IMR-90 (cell line): ENCODE data around the gene AUH. TPM values are rescaled to one million over a fixed set of nuclear protein-coding genes. Genes with fewer than 3 reads are reported as not detected.

Source experiments
- ATAC-seq: fragments of 200-7000 bp; cut with Tn5 transposase; 2 replicates; pipeline ENCODE4 v1.9.1; 2020; ENCODE audit warnings: low read depth, mild to moderate bottlenecking, moderate library complexity
- BruUV-seq: library from RNA; stranded (reverse); fragments of 400-500 nt; replicated peaks from 2 replicates; lab custom pipeline; 2021; lab: Mats Ljungman, UMichigan
- CTCF ChIA-PET: fragments of 300-600 bp; formaldehyde crosslinking; extraction: SDS; loops from one replicate; lab custom pipeline; 2021; ENCODE audit warnings: antibody characterized with exemption; lab: Yijun Ruan, JAX
- POLR2A ChIA-PET: fragments of 300-600 bp; sonication (Branson Sonifier 250); formaldehyde crosslinking; loops from one replicate; lab custom pipeline; 2022; ENCODE audit warnings: antibody characterized with exemption; ENCODE audit not compliant: unreplicated experiment; lab: Charles Lee
- DNase-seq: peaks from one replicate; pipeline ENCODE4 v3.0.0; 2013
- H2AFZ ChIP-seq: replicated peaks from 2 replicates; pipeline ENCODE3; 2013; ENCODE audit warnings: low read length, mild to moderate bottlenecking; ENCODE audit not compliant: poor library complexity
- H2AK5ac ChIP-seq: 2 replicates; pipeline ENCODE4 v1.6.1; 2013; ENCODE audit warnings: low read depth, low read length, inconsistent platforms
- H2AK9ac ChIP-seq: replicated peaks from 2 replicates; pipeline ENCODE3; 2013; ENCODE audit warnings: mild to moderate bottlenecking, low read depth, low read length, moderate library complexity; ENCODE audit not compliant: poor library complexity
- H2BK120ac ChIP-seq: 2 replicates; pipeline ENCODE4 v1.6.1; 2013; ENCODE audit warnings: low read depth, low read length, inconsistent platforms
- H2BK15ac ChIP-seq: 3 replicates; pipeline ENCODE4 v1.6.1; 2013; ENCODE audit warnings: low read depth, low read length, inconsistent platforms
- H2BK20ac ChIP-seq: 2 replicates; pipeline ENCODE4 v1.6.1; 2013; ENCODE audit warnings: low read depth, mild to moderate bottlenecking, inconsistent platforms, low read length, moderate library complexity
- H2BK5ac ChIP-seq: 2 replicates; pipeline ENCODE4 v1.6.1; 2013; ENCODE audit warnings: mild to moderate bottlenecking, low read depth, low read length, inconsistent platforms; ENCODE audit not compliant: poor library complexity, severe bottlenecking
- H3K14ac ChIP-seq: replicated peaks from 2 replicates; pipeline ENCODE4 v1.6.1; 2013; ENCODE audit warnings: low read depth, low read length, inconsistent platforms
- H3K18ac ChIP-seq: 2 replicates; pipeline ENCODE4 v1.6.1; 2013; ENCODE audit warnings: low read depth, low read length, control low read depth
- H3K23ac ChIP-seq: 2 replicates; pipeline ENCODE4 v1.6.1; 2013; ENCODE audit warnings: low read depth, low read length, inconsistent platforms
- H3K27ac ChIP-seq: 2 replicates; pipeline ENCODE4 v1.5.1; 2013; ENCODE audit warnings: mild to moderate bottlenecking, control low read depth, low read length; ENCODE audit not compliant: insufficient read depth
- H3K27me3 ChIP-seq: 2 replicates; pipeline ENCODE4 v1.6.1; 2013; ENCODE audit warnings: low read length; ENCODE audit not compliant: control insufficient read depth, insufficient read depth
- H3K36me3 ChIP-seq: 2 replicates; pipeline ENCODE4 v1.6.1; 2013; ENCODE audit warnings: low read length, mixed read lengths; ENCODE audit not compliant: control insufficient read depth, insufficient read depth
- H3K4ac ChIP-seq: 2 replicates; pipeline ENCODE4 v1.6.1; 2013; ENCODE audit warnings: low read depth, low read length, inconsistent platforms
- H3K4me1 ChIP-seq: 2 replicates; pipeline ENCODE4 v1.6.1; 2013; ENCODE audit warnings: low read length, mixed read lengths; ENCODE audit not compliant: control insufficient read depth, insufficient read depth
- H3K4me2 ChIP-seq: 2 replicates; pipeline ENCODE4 v1.6.1; 2013; ENCODE audit warnings: low read depth, mild to moderate bottlenecking, control low read depth, low read length, moderate library complexity
- H3K4me3 ChIP-seq: 2 replicates; pipeline ENCODE4 v1.5.1; 2013; ENCODE audit warnings: low read depth, mild to moderate bottlenecking, control low read depth, low read length, moderate library complexity; ENCODE audit not compliant: insufficient read depth
- H3K56ac ChIP-seq: 2 replicates; pipeline ENCODE4 v1.6.1; 2013; ENCODE audit warnings: low read length, inconsistent platforms; ENCODE audit not compliant: insufficient read depth; ENCODE audit errors: extremely low read depth
- H3K79me1 ChIP-seq, 2 experiments: 2 replicates each; pipeline ENCODE4 v1.6.1; 2013; ENCODE audit warnings: low read length in 2 of 2, inconsistent platforms in 1 of 2, low read depth in 1 of 2
- H3K9ac ChIP-seq: 2 replicates; pipeline ENCODE4 v1.6.1; 2013; ENCODE audit warnings: low read depth, low read length, control low read depth
- H3K9me1 ChIP-seq: 2 replicates; pipeline ENCODE4 v1.6.1; 2013; ENCODE audit warnings: low read length, inconsistent platforms; ENCODE audit not compliant: insufficient read depth
- H3K9me3 ChIP-seq: 2 replicates; pipeline ENCODE4 v1.6.1; 2013; ENCODE audit warnings: low read length; ENCODE audit not compliant: control insufficient read depth, insufficient read depth
- H4K20me1 ChIP-seq: 2 replicates; pipeline ENCODE4 v1.6.1; 2013; ENCODE audit warnings: low read length, inconsistent platforms; ENCODE audit not compliant: insufficient read depth
- H4K5ac ChIP-seq: 2 replicates; pipeline ENCODE4 v1.6.1; 2013; ENCODE audit warnings: mild to moderate bottlenecking, low read depth, low read length, control low read depth
- H4K8ac ChIP-seq, 2 experiments: 2 replicates each; pipeline ENCODE4 v1.6.1; 2013; ENCODE audit warnings: low read depth in 2 of 2, low read length in 2 of 2, control low read depth in 1 of 2, inconsistent platforms in 1 of 2
- H4K91ac ChIP-seq: 2 replicates; pipeline ENCODE4 v1.6.1; 2013; ENCODE audit warnings: low read depth, low read length, inconsistent platforms; ENCODE audit not compliant: insufficient read depth
- BHLHE40 ChIP-seq: fragments of 150-350 bp; IDR thresholded peaks from 2 replicates; pipeline ENCODE4 v1.6.1; 2016; ENCODE audit warnings: mild to moderate bottlenecking, low read depth, low read length
- CEBPB ChIP-seq: IDR thresholded peaks from 2 replicates; pipeline ENCODE4 v1.6.1; 2012; ENCODE audit warnings: low read depth, low read length, improper control_type of control experiment
- CHD1 ChIP-seq: IDR thresholded peaks from 2 replicates; pipeline ENCODE4 v1.6.1; 2012; ENCODE audit warnings: low read depth, low read length, improper control_type of control experiment
- CTCF ChIP-seq: conservative IDR thresholded peaks from 2 replicates; pipeline ENCODE4 v1.5.1; 2012; ENCODE audit warnings: mild to moderate bottlenecking, low read depth, low read length, improper control_type of control experiment
- FOS ChIP-seq: fragments of 150-350 bp; IDR thresholded peaks from 2 replicates; pipeline ENCODE4 v1.6.1; 2016; ENCODE audit warnings: low read depth, low read length
- MAFK ChIP-seq: IDR thresholded peaks from 2 replicates; pipeline ENCODE4 v1.6.1; 2012; ENCODE audit warnings: low read depth, low read length, improper control_type of control experiment
- MAZ ChIP-seq: IDR thresholded peaks from 2 replicates; pipeline ENCODE4 v1.6.1; 2012; ENCODE audit warnings: low read depth, mild to moderate bottlenecking, low read length, improper control_type of control experiment, moderate library complexity, borderline replicate concordance
- MXI1 ChIP-seq: IDR thresholded peaks from 2 replicates; pipeline ENCODE4 v1.6.1; 2012; ENCODE audit warnings: low read depth, mild to moderate bottlenecking, low read length, moderate library complexity, borderline replicate concordance
- NFE2L2 ChIP-seq: fragments of 150-350 bp; IDR thresholded peaks from 2 replicates; pipeline ENCODE4 v1.6.1; 2016; ENCODE audit warnings: low read depth, mild to moderate bottlenecking, low read length
- POLR2A ChIP-seq: IDR thresholded peaks from 2 replicates; pipeline ENCODE4 v1.6.1; 2012; ENCODE audit warnings: mild to moderate bottlenecking, low read depth, low read length
- RAD21 ChIP-seq: IDR thresholded peaks from 2 replicates; pipeline ENCODE4 v1.6.1; 2012; ENCODE audit warnings: low read length, improper control_type of control experiment
- RCOR1 ChIP-seq: IDR thresholded peaks from 2 replicates; pipeline ENCODE4 v1.6.1; 2012; ENCODE audit warnings: mild to moderate bottlenecking, low read length, improper control_type of control experiment; ENCODE audit not compliant: insufficient replicate concordance
- RFX5 ChIP-seq: IDR thresholded peaks from 2 replicates; pipeline ENCODE4 v1.8.0; 2012; ENCODE audit warnings: low read depth, mild to moderate bottlenecking, low read length, moderate library complexity
- SMC3 ChIP-seq: fragments of 150-350 bp; IDR thresholded peaks from 2 replicates; pipeline ENCODE4 v1.6.1; 2016; ENCODE audit warnings: low read depth, mild to moderate bottlenecking, antibody characterized with exemption, low read length, moderate library complexity
- WGBS, 2 experiments: methylation state at CpG; one replicate each; pipeline versions ENCODE4 v1.1.5 to v1.1.7; 2013; ENCODE audit warnings: missing lambda C conversion rate in 2 of 2; ENCODE audit not compliant: insufficient read length in 1 of 2; ENCODE audit errors: extremely low coverage in 2 of 2; 5-methylcytosine and 5-hydroxymethylcytosine counted together
- dilution Hi-C: fragments of 300-500 bp; cut with HindIII; formaldehyde crosslinking; loops from one replicate; pipeline ENCODE4 v1.14.3; 2018; ENCODE audit warnings: low sequenced_read_pairs; ENCODE audit not compliant: unreplicated experiment
- in situ Hi-C: fragments of 300-500 bp; cut with MboI; formaldehyde crosslinking; loops from 3 replicates; pipeline ENCODE4 v1.14.3; 2019; ENCODE audit warnings: low sequenced_read_pairs, inconsistent platforms, mixed read lengths
- intact Hi-C: fragments of 100-400 bp; cut with micrococcal nuclease; formaldehyde crosslinking; loops from 2 replicates; pipeline ENCODE4 v1.10.0; 2022
- polyA plus RNA-seq, 3 experiments: library from polyadenylated mRNA; depleted of rRNA; stranded (reverse); fragments of >200 nt; gene quantifications; 2 replicates each; pipeline ENCODE4 v1.2.3, GENCODE V29; 2012; ENCODE audit warnings: low replicate concordance in 1 of 3
- total RNA-seq: library from RNA; depleted of rRNA; stranded (reverse); fragments of >200 nt; gene quantifications from 2 replicates; pipeline ENCODE4 v1.2.3, GENCODE V29; 2012
- TF ChIP-seq, protein P1 (sequence below): fragments of 150-350 bp; IDR thresholded peaks from 2 replicates; pipeline ENCODE4 v1.6.1; 2016; ENCODE audit warnings: low read depth, mild to moderate bottlenecking, low read length, moderate library complexity, borderline replicate concordance
- TF ChIP-seq, protein P2 (sequence below): fragments of 150-350 bp; IDR thresholded peaks from 2 replicates; pipeline ENCODE4 v1.6.1; 2017; ENCODE audit warnings: mild to moderate bottlenecking, antibody characterized with exemption, low read length, low read depth

AUH gene
- total and polyA plus RNA-seq, 2 of the 4 experiments (the other 2 are of a cell fraction): 5.9 to 8.1 TPM

- Histone ChIP-seq H3K36me3 (peaks cover 5% of the 10 kb centered on the region), H4K20me1 (no peaks in the 10 kb centered on the region), H3K56ac (no peak overlapping the region), H4K91ac (no peak overlapping the region), H3K18ac (no peak overlapping the region; the same call in 1 of the 2 replicates), H3K4me1 (no peaks in the 10 kb centered on the region), H3K14ac (0 out of 2 replicates have a peak overlapping the region, but pooled peaks have one; percentile 25), H2AK5ac (no peak overlapping the region), H2BK20ac (no peak overlapping the region), H3K4ac (no peak overlapping the region), H4K5ac (no peak overlapping the region), H4K8ac (0 out of 4 replicates have a peak overlapping the region, but pooled peaks of 1 of the 2 experiments have one; percentile 54), H3K9me3 (no peaks in the 10 kb centered on the region), H3K4me3 (no peak overlapping the region), H3K79me1 (peaks cover 0 to 3% of the 10 kb centered on the region in 2 experiments; a peak in 1 of 4 replicates), H3K23ac (no peak overlapping the region), H2AK9ac (no peak overlapping the region), H3K27ac (no peak overlapping the region), H2BK15ac (no peak overlapping the region), H3K9ac (no peak overlapping the region), H3K27me3 (no peaks in the 10 kb centered on the region), H2AFZ (no peak overlapping the region), H3K9me1 (peaks cover 2% of the 10 kb centered on the region; the same call in 1 of the 2 replicates), H3K4me2 (no peak overlapping the region), H2BK120ac (no peak overlapping the region), H2BK5ac (no peak overlapping the region)
- in situ Hi-C loops: no loop called here
- TF ChIP-seq RFX5 (no peak), POLR2A (no peak), FOS (no peak), MAFK (no peak), CHD1 (no peak), BHLHE40 (no peak), MXI1 (no peak), RAD21 (no peak), CTCF (no peak), NFE2L2 (no peak), SMC3 (no peak), CEBPB (no peak), MAZ (no peak), RCOR1 (no peak)
- TF ChIP-seq, protein P1, sequence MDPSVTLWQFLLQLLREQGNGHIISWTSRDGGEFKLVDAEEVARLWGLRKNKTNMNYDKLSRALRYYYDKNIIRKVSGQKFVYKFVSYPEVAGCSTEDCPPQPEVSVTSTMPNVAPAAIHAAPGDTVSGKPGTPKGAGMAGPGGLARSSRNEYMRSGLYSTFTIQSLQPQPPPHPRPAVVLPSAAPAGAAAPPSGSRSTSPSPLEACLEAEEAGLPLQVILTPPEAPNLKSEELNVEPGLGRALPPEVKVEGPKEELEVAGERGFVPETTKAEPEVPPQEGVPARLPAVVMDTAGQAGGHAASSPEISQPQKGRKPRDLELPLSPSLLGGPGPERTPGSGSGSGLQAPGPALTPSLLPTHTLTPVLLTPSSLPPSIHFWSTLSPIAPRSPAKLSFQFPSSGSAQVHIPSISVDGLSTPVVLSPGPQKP: no peak
- TF ChIP-seq, protein P2, sequence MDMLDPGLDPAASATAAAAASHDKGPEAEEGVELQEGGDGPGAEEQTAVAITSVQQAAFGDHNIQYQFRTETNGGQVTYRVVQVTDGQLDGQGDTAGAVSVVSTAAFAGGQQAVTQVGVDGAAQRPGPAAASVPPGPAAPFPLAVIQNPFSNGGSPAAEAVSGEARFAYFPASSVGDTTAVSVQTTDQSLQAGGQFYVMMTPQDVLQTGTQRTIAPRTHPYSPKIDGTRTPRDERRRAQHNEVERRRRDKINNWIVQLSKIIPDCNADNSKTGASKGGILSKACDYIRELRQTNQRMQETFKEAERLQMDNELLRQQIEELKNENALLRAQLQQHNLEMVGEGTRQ: no peak
- ATAC-seq (no peak), DNase-seq (no peak)
- dilution Hi-C loops: no loop called here
- ChIA-PET POLR2A (no interaction called here), CTCF (no interaction called here)
- no TSS peak for BruUV-seq
- intact Hi-C loops: no loop called here
- WGBS, 2 experiments: no CpG with 5 or more reads among the region's 3 CpGs
These were observed 146.9 kb downstream of the AUH start for GRCh38 chr9:91214867-91215266.
